HG03060 (cell line): ENCODE measurements around the gene PLPPR1.

Source experiments
- ATAC-seq: cut with Tn5 transposase; IDR thresholded peaks from one replicate; pipeline ENCODE4 v1.9.1; 2021; ENCODE audit warnings: low read depth, moderate number of reproducible peaks; ENCODE audit not compliant: unreplicated experiment

The PLPPR1 gene

GRCh38 chr9:101371813-101372212, 343.3 kb downstream of the PLPPR1 start:
- ATAC-seq, result no peak

- ATAC-seq, result no peak
These were observed 344.0 kb downstream of the PLPPR1 start for GRCh38 chr9:101372327-101373118.
